Adrenal gland (tissue), 5 donors: ENCODE results near the gene ASTN2.

Source experiments
- POLR2A ChIP-seq, 2 donors: fragments of 450-650 bp; IDR thresholded peaks; one replicate each; pipeline ENCODE4 v1.6.1; 2017; ENCODE audit warnings: antibody characterized with exemption in 2 of 2, mild to moderate bottlenecking in 2 of 2, moderate library complexity in 1 of 2
- TF ChIP-seq, protein P1 (sequence below), 6 experiments: fragments of 450-650 bp in 4 of 6; fragments of 200-600 bp in 2 of 6; sonication (generic) in 1 of 6; IDR thresholded peaks; 1 replicate in 5 of 6; 2 replicates in 1 of 6; pipeline versions ENCODE4 v1.5.1 to v1.8.0; 2016 to 2021; ENCODE audit warnings: antibody characterized with exemption in 6 of 6, mild to moderate bottlenecking in 2 of 6, moderate library complexity in 1 of 6
- donor health status: DM: no; HTN: no; CAD: no.

DNA sequence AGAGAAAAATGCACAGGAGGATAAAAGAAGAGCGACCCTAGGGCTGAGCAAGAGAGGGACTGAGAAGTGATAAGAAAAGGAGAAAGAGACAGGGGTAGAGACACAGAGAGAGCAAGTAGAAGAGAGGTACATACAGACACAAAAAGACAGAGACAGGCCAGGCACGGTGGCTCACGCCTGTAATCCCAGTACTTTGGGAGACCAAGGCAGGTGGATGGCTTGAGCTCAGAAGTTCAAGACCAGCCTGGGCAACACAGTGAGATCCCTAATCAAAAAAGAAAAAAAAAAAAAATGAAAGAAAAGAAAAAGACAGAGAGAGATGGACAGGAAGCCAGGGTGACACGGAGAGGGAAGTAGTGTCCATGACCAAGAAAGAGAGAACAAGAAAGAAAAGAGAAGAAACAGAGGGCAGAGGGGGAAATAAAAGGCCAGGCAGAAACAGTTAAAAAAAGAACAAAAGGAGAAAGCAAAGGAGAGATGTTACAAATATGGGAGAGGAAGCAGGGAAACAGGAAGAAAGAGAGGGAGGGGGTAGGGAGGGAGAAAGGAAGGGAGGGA lies 937.2 kb downstream of the ASTN2 start:
- TF ChIP-seq, protein P1, sequence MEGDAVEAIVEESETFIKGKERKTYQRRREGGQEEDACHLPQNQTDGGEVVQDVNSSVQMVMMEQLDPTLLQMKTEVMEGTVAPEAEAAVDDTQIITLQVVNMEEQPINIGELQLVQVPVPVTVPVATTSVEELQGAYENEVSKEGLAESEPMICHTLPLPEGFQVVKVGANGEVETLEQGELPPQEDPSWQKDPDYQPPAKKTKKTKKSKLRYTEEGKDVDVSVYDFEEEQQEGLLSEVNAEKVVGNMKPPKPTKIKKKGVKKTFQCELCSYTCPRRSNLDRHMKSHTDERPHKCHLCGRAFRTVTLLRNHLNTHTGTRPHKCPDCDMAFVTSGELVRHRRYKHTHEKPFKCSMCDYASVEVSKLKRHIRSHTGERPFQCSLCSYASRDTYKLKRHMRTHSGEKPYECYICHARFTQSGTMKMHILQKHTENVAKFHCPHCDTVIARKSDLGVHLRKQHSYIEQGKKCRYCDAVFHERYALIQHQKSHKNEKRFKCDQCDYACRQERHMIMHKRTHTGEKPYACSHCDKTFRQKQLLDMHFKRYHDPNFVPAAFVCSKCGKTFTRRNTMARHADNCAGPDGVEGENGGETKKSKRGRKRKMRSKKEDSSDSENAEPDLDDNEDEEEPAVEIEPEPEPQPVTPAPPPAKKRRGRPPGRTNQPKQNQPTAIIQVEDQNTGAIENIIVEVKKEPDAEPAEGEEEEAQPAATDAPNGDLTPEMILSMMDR (IDR thresholded peaks at IDR 0.05), result no peak
- no peak for TF ChIP-seq POLR2A (IDR thresholded peaks at IDR 0.05)
